AG10803 (cell line): Measurements from ENCODE around the gene NTRK2.

Experiments used
- DNase-seq: peaks from one replicate; pipeline ENCODE4 v3.0.0; 2010; ENCODE audit warnings: low read depth
- H3K4me3 ChIP-seq: 2 replicates; pipeline ENCODE4 v1.5.1; 2011; ENCODE audit warnings: mild to moderate bottlenecking, low read length, control low read depth
- CTCF ChIP-seq: conservative IDR thresholded peaks from 2 replicates; pipeline ENCODE4 v1.5.1; 2011; ENCODE audit warnings: mild to moderate bottlenecking, low read length, control low read depth, inconsistent platforms

The NTRK2 gene

GRCh38 chr9:84850830-84851392, 181.4 kb downstream of the NTRK2 start:
- TF ChIP-seq CTCF = no peak
- DNase-seq = no peak
- H3K4me3 ChIP-seq = no peak overlapping the region

- H3K4me3 ChIP-seq = no peak overlapping the region
- peak; percentile 97 for DNase-seq
Observed at GRCh38 chr9:84851935-84852585, 182.5 kb downstream of the NTRK2 start.

GRCh38 chr9:84852617-84853301, 183.2 kb downstream of the NTRK2 start:
- TF ChIP-seq CTCF = no peak
- DNase-seq = peak; percentile 45
- no peak overlapping the region for H3K4me3 ChIP-seq

More at GRCh38 chr9:84851935-84852585, 182.5 kb downstream of the NTRK2 start:
- TF ChIP-seq CTCF = no peak

- H3K4me3 ChIP-seq = no peak overlapping the region
- peak; percentile 76 for DNase-seq
- TF ChIP-seq CTCF = no peak
Observed at GRCh38 chr9:84856181-84856632, 186.7 kb downstream of the NTRK2 start.

GRCh38 chr9:84857211-84857610, 187.7 kb downstream of the NTRK2 start:
- no peak overlapping the region for H3K4me3 ChIP-seq
- peak; percentile 49 for DNase-seq
- TF ChIP-seq CTCF = no peak

GRCh38 chr9:84858364-84858763, 188.8 kb downstream of the NTRK2 start:
- H3K4me3 ChIP-seq = no peak overlapping the region
- no peak for DNase-seq
- TF ChIP-seq CTCF = no peak
